Activated naive CD8-positive, alpha-beta T cell treated with anti-CD3 and anti-CD28 coated beads, Interleukin-2, amount 10 ng/mL, durations not matched to agents 7 days and 5 days (primary cell): ENCODE results near the gene RPL10. TPM values are rescaled to one million over a fixed set of nuclear protein-coding genes. Genes with fewer than 3 reads are reported as not detected.
"Not testable (repeated sequence)": the region's sequence is repeated elsewhere in the genome, so short reads cannot be mapped to it uniquely, and the experiment has no call there.

ENCODE experiments used
- ATAC-seq: fragments of 150-1000 bp; cut with Tn5 transposase; one replicate; pipeline ENCODE4 v1.10.0; 2021; ENCODE audit warnings: low read depth, moderate library complexity
- POLR2A ChIA-PET: fragments of 350-600 bp; sonication (Branson Sonifier 250); formaldehyde crosslinking; loops from one replicate; lab custom pipeline; 2021; ENCODE audit warnings: antibody characterized with exemption; lab: Charles Lee
- DNase-seq: peaks from one replicate; pipeline ENCODE4 v3.0.0; 2021
- H3K27ac Mint-ChIP-seq: one replicate; pipeline ENCODE4 v1.8.0; 2022; ENCODE audit warnings: mild to moderate bottlenecking, mixed read lengths
- H3K27me3 Mint-ChIP-seq: one replicate; pipeline ENCODE4 v1.8.0; 2022; ENCODE audit warnings: mild to moderate bottlenecking, moderate library complexity, mixed read lengths
- H3K36me3 Mint-ChIP-seq: one replicate; pipeline ENCODE4 v1.8.0; 2021; ENCODE audit warnings: mild to moderate bottlenecking, mixed read lengths
- H3K4me1 Mint-ChIP-seq: one replicate; pipeline ENCODE4 v1.8.0; 2021; ENCODE audit warnings: mixed read lengths
- H3K4me3 Mint-ChIP-seq: one replicate; pipeline ENCODE4 v1.8.0; 2022; ENCODE audit warnings: mild to moderate bottlenecking, moderate library complexity, mixed read lengths
- H3K9me3 Mint-ChIP-seq: one replicate; pipeline ENCODE4 v1.8.0; 2021; ENCODE audit warnings: mixed read lengths
- total RNA-seq, 2 experiments: library from RNA; stranded (reverse); gene quantifications; one replicate each; pipeline ENCODE4 v1.2.3, GENCODE V29; 2021

Gene RPL10
- total RNA-seq, 2 experiments from 2014 or later = 2,867 to 2,975 TPM

DNA sequence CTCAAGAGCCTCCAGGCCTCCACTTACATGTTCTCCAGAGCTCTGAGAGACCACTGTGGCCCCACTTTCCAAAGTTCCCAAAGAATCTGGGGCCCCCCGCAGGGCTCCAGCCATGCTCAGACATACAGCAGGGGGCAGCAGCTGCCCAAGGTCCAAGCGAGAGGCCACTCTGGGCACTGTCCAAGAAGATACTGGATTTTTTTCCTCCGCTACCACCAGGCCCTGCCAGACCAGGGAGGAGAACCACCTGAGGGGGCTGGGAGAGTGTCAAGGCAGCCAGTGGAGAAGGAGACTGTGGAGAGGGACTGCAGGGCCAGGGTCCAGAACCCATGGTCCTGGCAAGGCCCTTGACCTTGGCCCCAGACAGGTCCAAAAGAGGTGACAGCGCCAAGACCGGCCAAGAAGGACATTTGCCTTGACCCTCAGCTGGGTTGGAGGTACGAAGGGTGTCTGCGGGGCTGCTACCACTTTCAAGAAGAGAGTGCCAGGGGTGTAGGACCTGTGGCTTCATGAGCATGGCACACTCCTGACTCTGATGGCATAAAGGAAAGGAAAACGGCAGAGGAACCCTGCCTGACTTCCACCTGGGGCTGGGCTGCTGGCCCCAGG lies 13.8 kb upstream of the RPL10 start:
- no peak overlapping the region for H3K27ac Mint-ChIP-seq
- H3K4me3 Mint-ChIP-seq = no peak overlapping the region

GRCh38 chrX:154388094-154388493 lies 10.1 kb upstream of the RPL10 start:
- DNase-seq, H3K4me1 Mint-ChIP-seq, H3K9me3 Mint-ChIP-seq, H3K36me3 Mint-ChIP-seq, H3K27me3 Mint-ChIP-seq, H3K4me3 Mint-ChIP-seq, H3K27ac Mint-ChIP-seq, POLR2A ChIA-PET: not testable (repeated sequence)
- ATAC-seq = peak; percentile 20

More for the DNA sequence above, 13.8 kb upstream of the RPL10 start:
- H3K4me1 Mint-ChIP-seq = peaks cover 6% of the 10 kb centered on the region
- DNase-seq (no peak), ATAC-seq (no peak)
- POLR2A ChIA-PET = interaction anchor here (1.6 kb wide), 1 partner anchor 15 kb away, joined by 6 read pairs; no protein-coding TSS in a partner anchor
- H3K9me3 Mint-ChIP-seq = no peaks in the 10 kb centered on the region
- no peaks in the 10 kb centered on the region for H3K36me3 Mint-ChIP-seq
- no peaks in the 10 kb centered on the region for H3K27me3 Mint-ChIP-seq

- H3K4me3 Mint-ChIP-seq, ATAC-seq, H3K4me1 Mint-ChIP-seq, H3K27ac Mint-ChIP-seq, H3K9me3 Mint-ChIP-seq, H3K27me3 Mint-ChIP-seq, POLR2A ChIA-PET, H3K36me3 Mint-ChIP-seq, DNase-seq: not testable (repeated sequence)
Observed at GRCh38 chrX:154388649-154389048, 9.5 kb upstream of the RPL10 start.

GRCh38 chrX:154389812-154390747 lies 8.1 kb upstream of the RPL10 start:
- POLR2A ChIA-PET, H3K27ac Mint-ChIP-seq, H3K4me3 Mint-ChIP-seq, H3K36me3 Mint-ChIP-seq, H3K9me3 Mint-ChIP-seq, H3K27me3 Mint-ChIP-seq, DNase-seq, H3K4me1 Mint-ChIP-seq: not testable (repeated sequence)
- peak; percentile 78 for ATAC-seq

GRCh38 chrX:154396363-154396762 lies 1.8 kb upstream of the RPL10 start:
- peak overlapping the region; percentile 97 for H3K4me3 Mint-ChIP-seq
- not testable (repeated sequence) for ATAC-seq, H3K9me3 Mint-ChIP-seq, H3K27ac Mint-ChIP-seq, H3K27me3 Mint-ChIP-seq, DNase-seq, H3K4me1 Mint-ChIP-seq
- POLR2A ChIA-PET = interaction anchor here (1.2 kb wide), 1 partner anchor 135 kb away, joined by 6 read pairs; no protein-coding TSS in a partner anchor
- H3K36me3 Mint-ChIP-seq = peaks cover 13% of the 10 kb centered on the region

DNA sequence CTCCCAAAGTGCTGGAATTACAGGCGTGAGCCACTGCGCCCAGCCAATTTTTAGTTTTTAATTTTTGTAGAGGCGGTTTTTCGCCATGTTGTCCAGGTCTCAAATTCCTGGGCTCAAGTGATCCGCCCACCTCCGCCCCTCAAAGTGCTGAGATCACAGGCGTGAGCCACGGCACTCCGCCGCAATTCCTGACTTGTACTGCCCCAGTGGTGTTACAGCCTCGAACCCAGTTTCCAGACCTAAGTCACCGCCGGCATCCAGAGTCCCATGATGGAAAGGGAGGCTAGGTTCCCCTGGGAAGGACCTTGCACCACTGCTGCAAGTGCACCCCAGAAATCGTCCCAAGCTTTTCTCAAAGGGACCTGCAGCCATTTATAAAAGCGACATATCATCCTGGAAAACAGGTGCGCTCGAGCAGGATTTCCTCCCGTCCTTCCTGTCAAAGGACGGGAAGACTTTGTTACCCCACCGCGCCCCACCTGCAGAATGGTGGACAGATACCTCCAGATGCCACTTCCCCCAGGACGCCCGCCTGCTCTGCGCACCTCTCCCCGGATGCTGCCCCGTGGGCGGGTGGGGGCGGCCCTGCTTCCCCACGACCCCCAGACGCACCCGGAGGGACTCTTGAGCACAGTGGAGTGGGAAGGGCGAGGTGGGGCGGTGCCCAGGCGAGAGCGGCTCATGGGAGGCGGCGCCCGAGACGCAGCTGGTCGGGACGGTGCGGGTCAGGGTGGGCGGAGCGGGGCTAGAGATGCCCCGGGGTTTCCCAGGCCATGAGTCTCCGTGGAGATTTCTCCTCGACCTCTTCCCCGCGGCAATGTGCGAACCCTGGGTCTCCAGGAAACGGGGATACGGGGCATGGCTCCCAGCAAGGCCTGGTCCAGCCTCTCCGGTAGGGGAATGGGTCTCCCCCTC lies 947 bp upstream of the RPL10 start:
- POLR2A ChIA-PET = interaction anchor here (0.6 to 5.9 kb wide), 21 partner anchors 14 to 344 kb away, joined by 3 to 72 read pairs (median 6); partner anchors contain the start of genes ATP6AP1, DNASE1L1, FAM3A and IKBKG
- Mint-ChIP-seq H3K36me3 (peaks cover 13% of the 10 kb centered on the region), H3K27ac (peak overlapping the region; percentile 100), H3K27me3 (no peaks in the 10 kb centered on the region), H3K9me3 (no peaks in the 10 kb centered on the region), H3K4me1 (peaks cover 5% of the 10 kb centered on the region), H3K4me3 (peak overlapping the region; percentile 97)
- DNase-seq (peak; percentile 69), ATAC-seq (peak; percentile 43)

DNA sequence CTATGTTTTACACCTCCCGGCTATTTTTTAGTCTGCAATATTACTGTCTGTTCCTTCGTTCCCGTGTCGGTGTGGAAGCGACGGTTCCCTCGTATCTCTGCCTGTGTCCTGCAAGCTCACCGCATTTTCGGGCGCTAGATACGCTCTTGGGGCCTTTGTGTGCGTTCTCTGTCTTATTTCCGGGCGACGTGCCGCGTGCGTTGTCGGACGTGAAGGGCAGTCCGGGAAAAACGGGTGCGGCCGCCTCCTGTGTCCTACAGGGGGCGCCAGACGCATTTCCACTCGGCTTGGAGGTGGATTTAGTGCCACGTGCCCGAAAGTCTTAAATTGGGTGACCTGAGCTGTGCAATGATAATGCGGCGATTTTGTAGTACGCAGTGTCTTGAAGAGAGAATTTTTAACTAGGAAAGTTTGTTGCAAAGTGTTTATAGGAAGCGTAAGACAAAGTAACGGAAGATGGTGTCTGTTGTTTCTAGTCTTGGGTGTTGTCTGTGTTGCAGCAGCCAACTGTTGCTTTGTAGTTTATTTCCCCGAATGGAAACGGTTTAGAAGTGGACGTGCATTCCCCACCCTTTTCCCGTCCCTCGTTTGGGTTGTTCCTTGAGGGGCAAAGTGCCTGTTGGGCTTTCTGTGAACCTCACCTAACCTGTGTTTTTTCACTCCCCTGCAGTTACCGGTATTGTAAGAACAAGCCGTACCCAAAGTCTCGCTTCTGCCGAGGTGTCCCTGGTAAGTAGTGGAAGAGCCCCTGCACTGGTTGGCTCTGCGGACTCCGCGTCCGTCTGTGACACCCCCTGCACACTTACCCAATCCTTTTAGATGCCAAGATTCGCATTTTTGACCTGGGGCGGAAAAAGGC lies 720 bp downstream of the RPL10 start:
- POLR2A ChIA-PET = interaction anchor here (1.0 to 5.9 kb wide), 15 partner anchors 12 to 133 kb away, joined by 3 to 72 read pairs (median 7); partner anchors contain the start of genes ATP6AP1, DNASE1L1, EMD and FAM3A
- peak; percentile 80 for DNase-seq
- H3K27ac Mint-ChIP-seq = peak overlapping the region; percentile 100
- H3K4me3 Mint-ChIP-seq = peak overlapping the region; percentile 97
- no peaks in the 10 kb centered on the region for H3K27me3 Mint-ChIP-seq
- H3K9me3 Mint-ChIP-seq = no peaks in the 10 kb centered on the region
- peaks cover 5% of the 10 kb centered on the region for H3K4me1 Mint-ChIP-seq
- peak; percentile 31 for ATAC-seq
- peaks cover 13% of the 10 kb centered on the region for H3K36me3 Mint-ChIP-seq

DNA sequence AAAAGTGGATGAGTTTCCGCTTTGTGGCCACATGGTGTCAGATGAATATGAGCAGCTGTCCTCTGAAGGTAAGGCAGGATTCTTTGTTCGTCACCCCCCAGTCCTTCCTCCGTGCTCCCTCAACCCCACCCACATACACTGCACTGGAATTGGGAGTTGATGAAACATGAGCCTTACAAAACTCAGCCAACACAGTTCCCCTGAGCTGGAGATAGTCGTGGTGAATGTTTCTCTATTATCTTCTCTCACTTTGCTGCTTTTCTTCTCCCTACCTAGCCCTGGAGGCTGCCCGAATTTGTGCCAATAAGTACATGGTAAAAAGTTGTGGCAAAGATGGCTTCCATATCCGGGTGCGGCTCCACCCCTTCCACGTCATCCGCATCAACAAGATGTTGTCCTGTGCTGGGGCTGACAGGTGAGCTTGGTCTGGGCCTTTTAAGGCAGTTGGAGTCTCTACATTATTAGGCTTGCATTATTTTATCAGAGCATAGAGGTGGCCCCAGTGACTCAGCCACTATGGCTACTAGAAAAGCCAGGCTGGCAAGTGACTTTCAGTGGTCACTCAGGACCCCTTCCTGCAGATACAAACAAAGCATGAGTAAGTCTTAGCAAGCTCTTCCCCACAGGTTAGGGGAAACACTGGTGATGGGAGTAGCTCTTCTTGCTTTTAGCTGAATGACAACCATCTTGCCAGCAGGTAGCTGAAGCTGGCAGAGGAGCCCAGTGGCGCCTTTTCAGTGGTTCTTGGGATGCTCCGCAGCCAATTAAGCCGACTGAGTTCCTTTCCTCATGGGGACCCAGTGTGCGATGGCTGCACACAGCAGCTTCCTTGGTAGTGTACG lies 1.6 kb downstream of the RPL10 start:
- no peak for DNase-seq
- Mint-ChIP-seq H3K4me1 (peaks cover 5% of the 10 kb centered on the region), H3K9me3 (no peaks in the 10 kb centered on the region), H3K27me3 (no peaks in the 10 kb centered on the region), H3K36me3 (peaks cover 13% of the 10 kb centered on the region), H3K4me3 (peak overlapping the region; percentile 97), H3K27ac (peak overlapping the region; percentile 100)
- POLR2A ChIA-PET = interaction anchor here (1.1 to 5.9 kb wide), 9 partner anchors 11 to 133 kb away, joined by 3 to 72 read pairs (median 11); partner anchors contain the start of genes ATP6AP1, DNASE1L1, PLXNA3 and SLC10A3
- ATAC-seq = no peak

DNA sequence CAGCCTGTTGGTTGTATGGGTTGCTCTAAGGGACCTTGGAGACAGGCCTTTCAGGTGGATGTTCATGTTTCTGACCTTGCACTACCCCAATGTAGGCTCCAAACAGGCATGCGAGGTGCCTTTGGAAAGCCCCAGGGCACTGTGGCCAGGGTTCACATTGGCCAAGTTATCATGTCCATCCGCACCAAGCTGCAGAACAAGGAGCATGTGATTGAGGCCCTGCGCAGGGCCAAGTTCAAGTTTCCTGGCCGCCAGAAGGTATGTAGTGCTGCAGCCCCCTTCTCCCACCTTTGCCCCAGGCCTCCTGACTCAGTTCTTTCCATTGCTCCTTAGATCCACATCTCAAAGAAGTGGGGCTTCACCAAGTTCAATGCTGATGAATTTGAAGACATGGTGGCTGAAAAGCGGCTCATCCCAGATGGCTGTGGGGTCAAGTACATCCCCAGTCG lies 2.2 kb downstream of the RPL10 start:
- peaks cover 13% of the 10 kb centered on the region for H3K36me3 Mint-ChIP-seq
- POLR2A ChIA-PET = interaction anchor here (2.7 to 5.9 kb wide), 5 partner anchors 11 to 90 kb away, joined by 11 to 72 read pairs (median 17); partner anchors contain the start of genes ATP6AP1, DNASE1L1, PLXNA3 and SLC10A3
- H3K9me3 Mint-ChIP-seq, DNase-seq, ATAC-seq, H3K4me1 Mint-ChIP-seq, H3K27me3 Mint-ChIP-seq: not testable (repeated sequence)
- peak overlapping the region; percentile 100 for H3K27ac Mint-ChIP-seq
- H3K4me3 Mint-ChIP-seq = peak overlapping the region; percentile 97

DNA sequence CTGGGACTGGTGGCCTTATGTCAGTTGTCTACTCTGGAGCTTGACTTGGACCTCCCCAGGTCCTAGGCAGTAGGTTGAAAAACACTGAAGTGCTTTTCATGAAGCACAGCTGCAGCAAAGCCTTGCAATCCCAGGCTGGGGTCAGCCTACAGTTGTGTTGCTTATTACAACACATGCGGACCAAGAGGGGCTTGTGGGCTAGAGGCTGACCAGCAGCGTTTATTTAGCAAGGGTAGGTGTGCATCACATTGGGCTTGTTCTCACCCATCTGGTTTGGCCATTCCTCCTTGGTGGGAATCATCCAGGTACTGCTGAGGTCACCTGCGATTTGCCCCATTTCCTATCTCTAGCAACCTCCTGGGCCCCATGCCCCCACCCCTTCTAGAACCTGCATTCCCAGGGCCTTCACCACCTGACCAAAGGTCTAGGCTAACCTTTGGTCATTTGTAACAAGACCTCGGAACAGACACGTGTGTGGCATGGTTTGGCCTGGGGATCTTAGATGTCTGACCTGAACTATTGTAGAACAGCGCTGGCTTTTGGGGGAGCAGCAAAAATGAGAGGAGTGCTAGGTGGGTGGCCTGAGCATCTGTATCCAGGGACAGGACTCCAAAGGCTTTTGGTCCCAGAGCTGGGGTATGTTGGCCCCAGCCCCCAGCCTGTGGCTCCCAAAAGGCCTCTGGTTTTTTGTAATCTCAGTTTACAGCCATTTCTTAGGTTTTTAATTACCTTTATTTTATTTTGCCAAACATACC lies 3.0 kb downstream of the RPL10 start:
- H3K27ac Mint-ChIP-seq = peak overlapping the region; percentile 54
- no peak for ATAC-seq
- DNase-seq = no peak

More for the DNA sequence above, 3.0 kb downstream of the RPL10 start:
- peak overlapping the region; percentile 28 for H3K4me3 Mint-ChIP-seq
- peaks cover 5% of the 10 kb centered on the region for H3K4me1 Mint-ChIP-seq
- peaks cover 13% of the 10 kb centered on the region for H3K36me3 Mint-ChIP-seq
- POLR2A ChIA-PET = interaction anchor here (5.9 kb wide), 1 partner anchor 10 kb away, joined by 72 read pairs; the partner anchor contains the start of genes DNASE1L1 and TAFAZZIN
- no peaks in the 10 kb centered on the region for H3K9me3 Mint-ChIP-seq
- H3K27me3 Mint-ChIP-seq = no peaks in the 10 kb centered on the region
